ENCODE results near the gene UFD1. TPM values are rescaled to one million over a fixed set of nuclear protein-coding genes. Genes with fewer than 3 reads are reported as not detected.
A peak's percentile ranks its signal among the peaks of the same experiment; 100 is the strongest.

Gene UFD1
- total and polyA plus RNA-seq, 2 of the 13 experiments (the other 11 are each of a cell fraction or from before 2014, with no cell fraction given): 47.9 to 51.1 TPM

DNA sequence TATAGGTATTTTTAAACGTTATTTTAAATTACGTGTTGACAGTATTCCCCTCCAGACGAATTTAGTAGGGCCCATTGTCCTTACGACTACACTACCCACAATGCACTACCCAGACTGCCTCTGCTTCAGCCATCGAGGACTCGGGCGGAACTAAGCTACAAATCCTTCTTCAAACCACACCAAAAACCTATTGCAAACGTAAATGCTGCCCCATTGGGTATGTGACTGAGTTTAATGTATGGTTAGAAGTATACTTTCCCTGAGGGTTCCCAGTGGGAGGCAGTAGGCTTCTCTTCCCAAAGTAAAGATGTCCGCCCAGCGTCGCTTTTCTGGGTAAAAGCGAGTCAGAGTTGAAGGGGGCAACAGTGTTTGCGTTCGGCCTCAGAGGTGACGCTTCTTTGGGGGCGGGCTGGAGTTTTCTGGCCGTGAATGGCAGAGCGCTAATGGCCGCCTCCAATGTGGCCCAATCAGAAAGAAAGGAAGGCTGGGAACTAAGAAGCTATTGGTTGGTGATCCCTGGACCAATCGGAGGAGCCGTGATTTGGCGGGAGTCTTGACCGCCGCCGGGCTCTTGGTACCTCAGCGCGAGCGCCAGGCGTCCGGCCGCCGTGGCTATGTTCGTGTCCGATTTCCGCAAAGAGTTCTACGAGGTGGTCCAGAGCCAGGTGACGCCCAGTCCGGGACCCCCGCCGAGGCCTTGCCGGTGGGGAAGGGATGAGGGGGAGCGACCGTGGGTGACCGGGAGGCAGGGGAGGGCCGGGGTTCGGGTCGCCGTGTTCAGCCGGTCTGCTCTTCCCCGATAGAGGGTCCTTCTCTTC is 571 bp upstream of the UFD1 start, which contains the start of gene CDC45 (continued):
- TF ChIP-seq, protein P1, sequence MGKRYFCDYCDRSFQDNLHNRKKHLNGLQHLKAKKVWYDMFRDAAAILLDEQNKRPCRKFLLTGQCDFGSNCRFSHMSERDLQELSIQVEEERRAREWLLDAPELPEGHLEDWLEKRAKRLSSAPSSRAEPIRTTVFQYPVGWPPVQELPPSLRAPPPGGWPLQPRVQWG (CRISPR knock-in tag; IDR thresholded peaks at IDR 0.05; ENCODE audit: borderline replicate concordance, low read depth): no peak
- no peak for TF ChIP-seq MATR3 (CRISPR knock-in tag; IDR thresholded peaks at IDR 0.05)
- TF ChIP-seq, protein P2, sequence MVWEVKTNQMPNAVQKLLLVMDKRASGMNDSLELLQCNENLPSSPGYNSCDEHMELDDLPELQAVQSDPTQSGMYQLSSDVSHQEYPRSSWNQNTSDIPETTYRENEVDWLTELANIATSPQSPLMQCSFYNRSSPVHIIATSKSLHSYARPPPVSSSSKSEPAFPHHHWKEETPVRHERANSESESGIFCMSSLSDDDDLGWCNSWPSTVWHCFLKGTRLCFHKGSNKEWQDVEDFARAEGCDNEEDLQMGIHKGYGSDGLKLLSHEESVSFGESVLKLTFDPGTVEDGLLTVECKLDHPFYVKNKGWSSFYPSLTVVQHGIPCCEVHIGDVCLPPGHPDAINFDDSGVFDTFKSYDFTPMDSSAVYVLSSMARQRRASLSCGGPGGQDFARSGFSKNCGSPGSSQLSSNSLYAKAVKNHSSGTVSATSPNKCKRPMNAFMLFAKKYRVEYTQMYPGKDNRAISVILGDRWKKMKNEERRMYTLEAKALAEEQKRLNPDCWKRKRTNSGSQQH (CRISPR knock-in tag; IDR thresholded peaks at IDR 0.05; ENCODE audit: low read depth): no peak
- TF ChIP-seq ATAD3A (CRISPR knock-in tag; IDR thresholded peaks at IDR 0.05): no peak
- TF ChIP-seq SOX13 (IDR thresholded peaks at IDR 0.05): no peak
- no peak for TF ChIP-seq SOX13 (CRISPR knock-in tag; conservative IDR thresholded peaks at IDR 0.05 in 1 of 2, IDR thresholded peaks at IDR 0.05 in 1 of 2)
- TF ChIP-seq TARDBP (CRISPR knock-in tag; IDR thresholded peaks at IDR 0.05): no peak; the same call in 1 of the 2 replicates
- no peak for TF ChIP-seq ZNF567 (CRISPR knock-in tag; IDR thresholded peaks at IDR 0.05; ENCODE audit: borderline replicate concordance)
- TF ChIP-seq DR1 (CRISPR knock-in tag; IDR thresholded peaks at IDR 0.05): no peak
- TF ChIP-seq, protein P3, sequence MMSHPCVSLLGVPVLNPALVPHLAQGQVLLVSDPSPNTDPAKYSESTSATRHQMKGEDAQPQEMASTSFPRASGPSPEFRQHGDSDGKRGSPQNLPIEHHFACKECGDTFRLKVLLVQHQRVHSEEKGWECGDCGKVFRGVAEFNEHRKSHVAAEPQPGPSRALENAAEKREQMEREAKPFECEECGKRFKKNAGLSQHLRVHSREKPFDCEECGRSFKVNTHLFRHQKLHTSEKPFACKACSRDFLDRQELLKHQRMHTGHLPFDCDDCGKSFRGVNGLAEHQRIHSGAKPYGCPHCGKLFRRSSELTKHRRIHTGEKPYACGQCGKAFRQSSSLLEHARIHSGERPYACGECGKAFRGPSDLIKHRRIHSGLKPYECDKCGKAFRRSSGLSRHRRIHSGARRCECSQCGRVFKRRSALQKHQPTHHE (CRISPR knock-in tag; IDR thresholded peaks at IDR 0.05; ENCODE audit: borderline replicate concordance): no peak
- peak; percentile 39 to 42; a peak in 2 of 4 replicates for TF ChIP-seq POLR2A (IDR thresholded peaks at IDR 0.05; ENCODE audit: insufficient read depth in 1 of 2, low read depth in 2 of 2, low read length in 2 of 2)
- peak; percentile 62; the same call in 1 of the 2 replicates for TF ChIP-seq ZBTB21 (CRISPR knock-in tag; IDR thresholded peaks at IDR 0.05)
- TF ChIP-seq, protein P4, sequence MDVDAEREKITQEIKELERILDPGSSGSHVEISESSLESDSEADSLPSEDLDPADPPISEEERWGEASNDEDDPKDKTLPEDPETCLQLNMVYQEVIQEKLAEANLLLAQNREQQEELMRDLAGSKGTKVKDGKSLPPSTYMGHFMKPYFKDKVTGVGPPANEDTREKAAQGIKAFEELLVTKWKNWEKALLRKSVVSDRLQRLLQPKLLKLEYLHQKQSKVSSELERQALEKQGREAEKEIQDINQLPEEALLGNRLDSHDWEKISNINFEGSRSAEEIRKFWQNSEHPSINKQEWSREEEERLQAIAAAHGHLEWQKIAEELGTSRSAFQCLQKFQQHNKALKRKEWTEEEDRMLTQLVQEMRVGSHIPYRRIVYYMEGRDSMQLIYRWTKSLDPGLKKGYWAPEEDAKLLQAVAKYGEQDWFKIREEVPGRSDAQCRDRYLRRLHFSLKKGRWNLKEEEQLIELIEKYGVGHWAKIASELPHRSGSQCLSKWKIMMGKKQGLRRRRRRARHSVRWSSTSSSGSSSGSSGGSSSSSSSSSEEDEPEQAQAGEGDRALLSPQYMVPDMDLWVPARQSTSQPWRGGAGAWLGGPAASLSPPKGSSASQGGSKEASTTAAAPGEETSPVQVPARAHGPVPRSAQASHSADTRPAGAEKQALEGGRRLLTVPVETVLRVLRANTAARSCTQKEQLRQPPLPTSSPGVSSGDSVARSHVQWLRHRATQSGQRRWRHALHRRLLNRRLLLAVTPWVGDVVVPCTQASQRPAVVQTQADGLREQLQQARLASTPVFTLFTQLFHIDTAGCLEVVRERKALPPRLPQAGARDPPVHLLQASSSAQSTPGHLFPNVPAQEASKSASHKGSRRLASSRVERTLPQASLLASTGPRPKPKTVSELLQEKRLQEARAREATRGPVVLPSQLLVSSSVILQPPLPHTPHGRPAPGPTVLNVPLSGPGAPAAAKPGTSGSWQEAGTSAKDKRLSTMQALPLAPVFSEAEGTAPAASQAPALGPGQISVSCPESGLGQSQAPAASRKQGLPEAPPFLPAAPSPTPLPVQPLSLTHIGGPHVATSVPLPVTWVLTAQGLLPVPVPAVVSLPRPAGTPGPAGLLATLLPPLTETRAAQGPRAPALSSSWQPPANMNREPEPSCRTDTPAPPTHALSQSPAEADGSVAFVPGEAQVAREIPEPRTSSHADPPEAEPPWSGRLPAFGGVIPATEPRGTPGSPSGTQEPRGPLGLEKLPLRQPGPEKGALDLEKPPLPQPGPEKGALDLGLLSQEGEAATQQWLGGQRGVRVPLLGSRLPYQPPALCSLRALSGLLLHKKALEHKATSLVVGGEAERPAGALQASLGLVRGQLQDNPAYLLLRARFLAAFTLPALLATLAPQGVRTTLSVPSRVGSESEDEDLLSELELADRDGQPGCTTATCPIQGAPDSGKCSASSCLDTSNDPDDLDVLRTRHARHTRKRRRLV (CRISPR knock-in tag; IDR thresholded peaks at IDR 0.05): no peak
- TF ChIP-seq ZNF552 (CRISPR knock-in tag; IDR thresholded peaks at IDR 0.05; ENCODE audit: borderline replicate concordance): no peak

All from HepG2 (cell line).